Measurements from ENCODE around the gene PRR11. TPM values are rescaled to one million over a fixed set of nuclear protein-coding genes. Genes with fewer than 3 reads are reported as not detected.
"Not testable (repeated sequence)": the region's sequence is repeated elsewhere in the genome, so short reads cannot be mapped to it uniquely, and the experiment has no call there.

PRR11 gene
- total RNA-seq, 1 experiment from 2014 or later = 77.2 TPM

DNA sequence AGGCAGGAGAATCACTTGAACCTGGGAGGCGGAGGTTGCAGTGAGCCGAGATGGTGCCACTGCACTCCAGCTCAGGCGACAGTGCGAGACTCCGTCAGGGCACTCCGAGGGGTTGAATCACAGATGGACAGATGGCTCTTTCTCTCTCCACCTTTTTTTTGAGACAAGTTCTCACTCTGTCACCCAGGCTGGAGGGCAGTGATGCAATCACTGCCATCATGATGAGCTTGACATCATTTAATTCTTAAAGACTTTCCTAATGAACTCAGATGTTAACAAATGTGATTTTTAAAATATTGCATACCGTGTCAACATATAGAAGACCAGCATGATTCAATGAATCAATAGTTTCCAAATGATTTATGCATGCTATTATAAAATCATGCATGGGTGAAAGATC, 68.3 kb downstream of the PRR11 start:
- Histone ChIP-seq H3K27me3 (ENCODE audit: low read length) (no peaks in the 10 kb centered on the region), H2AFZ (ENCODE audit: low read length) (no peak overlapping the region), H3K9ac (ENCODE audit: low read length) (no peak overlapping the region), H3K9me3 (ENCODE audit: low read length) (no peaks in the 10 kb centered on the region), H4K20me1 (ENCODE audit: low read length) (no peaks in the 10 kb centered on the region), H3K4me3 (ENCODE audit: low read length) (no peak overlapping the region), H3K4me2 (ENCODE audit: low read length) (no peak overlapping the region), H3K36me3 (ENCODE audit: low read depth, low read length) (no peaks in the 10 kb centered on the region), H3K4me1 (ENCODE audit: insufficient read depth, low read length) (peaks cover 12% of the 10 kb centered on the region; the same call in 1 of the 2 replicates), H3K79me2 (ENCODE audit: low read length) (no peaks in the 10 kb centered on the region), H3K9me2 (replicated peaks; ENCODE audit: low read length) (no peaks in the 10 kb centered on the region), H3K27ac (ENCODE audit: low read length) (no peak overlapping the region), H3F3A (ENCODE audit: low read length, unreplicated experiment) (no peaks in the 10 kb centered on the region)
- intact Hi-C loops (cut with micrococcal nuclease) = loop anchor here (5.0 kb wide), 2 partner anchors 117 to 218 kb away; partner anchors contain the start of gene TRIM37
- POLR2A ChIA-PET (ENCODE audit: unreplicated experiment) = no interaction called here
- TF ChIP-seq EZH2 (IDR thresholded peaks at IDR 0.05; ENCODE audit: low read length, unreplicated experiment) (no peak), EZH2phosphoT487 (IDR thresholded peaks at IDR 0.05; ENCODE audit: borderline replicate concordance, low read length) (no peak)
- TF ChIP-seq, protein P1, sequence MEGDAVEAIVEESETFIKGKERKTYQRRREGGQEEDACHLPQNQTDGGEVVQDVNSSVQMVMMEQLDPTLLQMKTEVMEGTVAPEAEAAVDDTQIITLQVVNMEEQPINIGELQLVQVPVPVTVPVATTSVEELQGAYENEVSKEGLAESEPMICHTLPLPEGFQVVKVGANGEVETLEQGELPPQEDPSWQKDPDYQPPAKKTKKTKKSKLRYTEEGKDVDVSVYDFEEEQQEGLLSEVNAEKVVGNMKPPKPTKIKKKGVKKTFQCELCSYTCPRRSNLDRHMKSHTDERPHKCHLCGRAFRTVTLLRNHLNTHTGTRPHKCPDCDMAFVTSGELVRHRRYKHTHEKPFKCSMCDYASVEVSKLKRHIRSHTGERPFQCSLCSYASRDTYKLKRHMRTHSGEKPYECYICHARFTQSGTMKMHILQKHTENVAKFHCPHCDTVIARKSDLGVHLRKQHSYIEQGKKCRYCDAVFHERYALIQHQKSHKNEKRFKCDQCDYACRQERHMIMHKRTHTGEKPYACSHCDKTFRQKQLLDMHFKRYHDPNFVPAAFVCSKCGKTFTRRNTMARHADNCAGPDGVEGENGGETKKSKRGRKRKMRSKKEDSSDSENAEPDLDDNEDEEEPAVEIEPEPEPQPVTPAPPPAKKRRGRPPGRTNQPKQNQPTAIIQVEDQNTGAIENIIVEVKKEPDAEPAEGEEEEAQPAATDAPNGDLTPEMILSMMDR (conservative IDR thresholded peaks at IDR 0.05; ENCODE audit: low read depth, low read length) = no peak
- BruUV-seq (replicated peaks) = no TSS peak
- ATAC-seq (no peak), DNase-seq (no peak)
- CTCF ChIA-PET = no interaction called here

DNA sequence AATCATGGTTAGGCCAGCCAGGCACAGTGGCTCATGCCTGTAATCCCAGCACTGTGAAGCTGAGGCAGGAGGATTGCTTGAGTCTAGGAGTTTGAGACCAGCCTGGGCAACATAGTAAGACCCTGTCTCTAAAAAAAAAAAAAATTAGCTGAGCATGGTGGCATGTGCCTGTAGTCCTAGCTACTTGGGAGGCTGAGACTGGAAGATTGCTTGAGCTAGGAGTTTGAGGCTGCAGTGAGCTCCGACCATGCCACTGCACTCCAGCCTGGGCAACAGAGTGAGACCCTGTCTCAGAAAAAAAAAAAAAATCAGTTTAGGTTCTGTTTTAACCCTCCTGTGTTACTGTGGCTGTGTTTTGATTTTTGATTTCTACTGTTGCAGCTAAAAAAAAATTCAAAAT, 73.0 kb downstream of the PRR11 start:
- H3K79me2 ChIP-seq (ENCODE audit: low read length); H3K9me2 ChIP-seq (replicated peaks; ENCODE audit: low read length); H3K4me2 ChIP-seq (ENCODE audit: low read length); H3K4me3 ChIP-seq (ENCODE audit: low read length); POLR2A ChIA-PET (ENCODE audit: unreplicated experiment); H4K20me1 ChIP-seq (ENCODE audit: low read length); BruUV-seq (replicated peaks); H3K27me3 ChIP-seq (ENCODE audit: low read length); intact Hi-C loops (cut with micrococcal nuclease); H2AFZ ChIP-seq (ENCODE audit: low read length); H3K27ac ChIP-seq (ENCODE audit: low read length); H3K9me3 ChIP-seq (ENCODE audit: low read length); H3K4me1 ChIP-seq (ENCODE audit: insufficient read depth, low read length); H3F3A ChIP-seq (ENCODE audit: low read length, unreplicated experiment); H3K36me3 ChIP-seq (ENCODE audit: low read depth, low read length); DNase-seq; H3K9ac ChIP-seq (ENCODE audit: low read length); ATAC-seq: not testable (repeated sequence)
- CTCF ChIA-PET = interaction anchor here (0.6 to 0.7 kb wide), 2 partner anchors 17 to 82 kb away, joined by 3 to 4 read pairs; no protein-coding TSS in a partner anchor

- H3K36me3 ChIP-seq (ENCODE audit: low read depth, low read length) = no peaks in the 10 kb centered on the region
- H3K27ac ChIP-seq (ENCODE audit: low read length) = no peak overlapping the region
- BruUV-seq (replicated peaks) = no TSS peak
- DNase-seq = no peak
- no peaks in the 10 kb centered on the region for H3K9me2 ChIP-seq (replicated peaks; ENCODE audit: low read length)
- H3K4me1 ChIP-seq (ENCODE audit: insufficient read depth, low read length) = no peaks in the 10 kb centered on the region
- ChIA-PET CTCF (no interaction called here), POLR2A (ENCODE audit: unreplicated experiment) (no interaction called here)
- no peaks in the 10 kb centered on the region for H3K79me2 ChIP-seq (ENCODE audit: low read length)
- H3K4me2 ChIP-seq (ENCODE audit: low read length) = no peak overlapping the region
- intact Hi-C loops (cut with micrococcal nuclease) = no loop called here
- H4K20me1 ChIP-seq (ENCODE audit: low read length) = no peaks in the 10 kb centered on the region
- TF ChIP-seq, protein P1 (conservative IDR thresholded peaks at IDR 0.05; ENCODE audit: low read depth, low read length) = no peak
- TF ChIP-seq EZH2phosphoT487 (IDR thresholded peaks at IDR 0.05; ENCODE audit: borderline replicate concordance, low read length) (no peak), EZH2 (IDR thresholded peaks at IDR 0.05; ENCODE audit: low read length, unreplicated experiment) (no peak)
- no peaks in the 10 kb centered on the region for H3K9me3 ChIP-seq (ENCODE audit: low read length)
- no peaks in the 10 kb centered on the region for H3F3A ChIP-seq (ENCODE audit: low read length, unreplicated experiment)
- H3K4me3 ChIP-seq (ENCODE audit: low read length) = no peak overlapping the region
- H3K9ac ChIP-seq (ENCODE audit: low read length) = no peak overlapping the region
- no peak for ATAC-seq
- H2AFZ ChIP-seq (ENCODE audit: low read length) = no peak overlapping the region
- H3K27me3 ChIP-seq (ENCODE audit: low read length) = no peaks in the 10 kb centered on the region
Measured at GRCh38 chr17:59230764-59231163, 75.2 kb downstream of the PRR11 start.

All from PC-3 (cell line).